ENCODE data around the gene OGDHL. TPM values are rescaled to one million over a fixed set of nuclear protein-coding genes. Genes with fewer than 3 reads are reported as not detected.

The OGDHL gene
- total and polyA plus RNA-seq, 9 of the 15 experiments (the other 6 are each of a cell fraction or from before 2014, with no cell fraction given): 0.01 to 1.8 (median 0.91) TPM

DNA sequence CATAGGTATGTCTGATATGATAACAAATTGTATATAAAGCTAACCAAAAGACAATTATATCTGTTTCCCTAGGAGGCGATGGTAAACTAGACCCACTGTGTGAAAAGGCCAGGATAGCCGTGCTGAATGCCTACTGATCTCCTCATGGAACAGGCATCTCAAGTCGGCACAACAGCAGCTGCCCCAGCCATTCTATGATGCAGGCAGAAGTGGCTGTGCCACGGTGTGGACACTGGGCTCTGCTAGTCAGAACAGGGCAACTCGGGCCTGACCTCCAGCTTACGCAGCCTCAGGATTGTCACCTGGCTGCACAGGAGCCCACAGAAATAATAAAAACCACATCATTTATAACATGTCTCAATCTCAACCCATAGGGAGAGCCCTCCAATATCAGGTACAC, 67.7 kb downstream of the OGDHL start:
- H3K9ac ChIP-seq (ENCODE audit: insufficient read depth in 1 of 2, low read depth in 2 of 2, low read length in 2 of 2): no peak overlapping the region
- 0% methylated on average over 6 of the region's 6 CpGs for WGBS (ENCODE audit: insufficient coverage, low coverage, missing lambda C conversion rate)
- H4K20me1 ChIP-seq (replicated peaks; ENCODE audit: control insufficient read depth, insufficient read depth, low read length): peaks cover 6% of the 10 kb centered on the region; the same call in 1 of the 2 replicates
- H3K9me3 ChIP-seq (replicated peaks; ENCODE audit: control insufficient read depth, insufficient read depth, low read depth, low read length): no peaks in the 10 kb centered on the region
- H3K27me3 ChIP-seq (ENCODE audit: control insufficient read depth in 2 of 2, insufficient read depth in 2 of 2, low read length in 2 of 2): peaks cover 31 to 53% of the 10 kb centered on the region in 2 experiments
- H2AFZ ChIP-seq (ENCODE audit: low read depth, low read length): no peak overlapping the region
- ChIA-PET POLR2A (interaction anchor here (0.9 kb wide), 1 partner anchor 21 kb away, joined by 3 read pairs; no protein-coding TSS in a partner anchor), CTCF (ENCODE audit: low intra/inter-chr PET ratio) (no interaction called here)
- no peaks in the 10 kb centered on the region for H3K79me2 ChIP-seq (ENCODE audit: control insufficient read depth, insufficient read depth, low read length)
- H3K36me3 ChIP-seq (ENCODE audit: control insufficient read depth, insufficient read depth, low read length): no peaks in the 10 kb centered on the region
- no peak for DNase-seq (ENCODE audit: extremely low read depth in 1 of 4, low spot score in 3 of 4)
- no peaks in the 10 kb centered on the region for H3K4me1 ChIP-seq (replicated peaks in 1 of 2; ENCODE audit: control insufficient read depth in 2 of 2, insufficient read depth in 2 of 2, low read length in 2 of 2)
- BruUV-seq (replicated peaks): no TSS peak
- H3K4me3 ChIP-seq: no peak overlapping the region
- no peak for ATAC-seq
- no peaks in the 10 kb centered on the region for H3K9me1 ChIP-seq (ENCODE audit: control insufficient read depth, insufficient read depth, low read length)
- no peak overlapping the region for H3K27ac ChIP-seq (ENCODE audit: extremely low read depth, low read depth, low read length)
- intact Hi-C loops (cut with micrococcal nuclease): no loop called here
- H3K4me2 ChIP-seq (ENCODE audit: insufficient read depth, low read length): no peak overlapping the region
- in situ Hi-C loops (cut with MboI): no loop called here
- FAIRE-seq: no peak
- TF ChIP-seq ZSCAN32 (CRISPR knock-in tag; IDR thresholded peaks at IDR 0.05) (no peak), TAF9B (IDR thresholded peaks at IDR 0.05; ENCODE audit: partially characterized antibody) (no peak), ZNF217 (CRISPR knock-in tag; IDR thresholded peaks at IDR 0.05) (no peak), ZNF253 (CRISPR knock-in tag; conservative IDR thresholded peaks at IDR 0.05) (no peak), ETV1 (tag; conservative IDR thresholded peaks at IDR 0.05; ENCODE audit: low read depth) (no peak), CBFA2T2 (conservative IDR thresholded peaks at IDR 0.05) (no peak), PREB (CRISPR knock-in tag; IDR thresholded peaks at IDR 0.05) (no peak), GATAD2A (IDR thresholded peaks at IDR 0.05) (no peak), BRF2 (IDR thresholded peaks at IDR 0.05; ENCODE audit: borderline replicate concordance, insufficient read depth, insufficient read length) (no peak)
- TF ChIP-seq, protein P1, sequence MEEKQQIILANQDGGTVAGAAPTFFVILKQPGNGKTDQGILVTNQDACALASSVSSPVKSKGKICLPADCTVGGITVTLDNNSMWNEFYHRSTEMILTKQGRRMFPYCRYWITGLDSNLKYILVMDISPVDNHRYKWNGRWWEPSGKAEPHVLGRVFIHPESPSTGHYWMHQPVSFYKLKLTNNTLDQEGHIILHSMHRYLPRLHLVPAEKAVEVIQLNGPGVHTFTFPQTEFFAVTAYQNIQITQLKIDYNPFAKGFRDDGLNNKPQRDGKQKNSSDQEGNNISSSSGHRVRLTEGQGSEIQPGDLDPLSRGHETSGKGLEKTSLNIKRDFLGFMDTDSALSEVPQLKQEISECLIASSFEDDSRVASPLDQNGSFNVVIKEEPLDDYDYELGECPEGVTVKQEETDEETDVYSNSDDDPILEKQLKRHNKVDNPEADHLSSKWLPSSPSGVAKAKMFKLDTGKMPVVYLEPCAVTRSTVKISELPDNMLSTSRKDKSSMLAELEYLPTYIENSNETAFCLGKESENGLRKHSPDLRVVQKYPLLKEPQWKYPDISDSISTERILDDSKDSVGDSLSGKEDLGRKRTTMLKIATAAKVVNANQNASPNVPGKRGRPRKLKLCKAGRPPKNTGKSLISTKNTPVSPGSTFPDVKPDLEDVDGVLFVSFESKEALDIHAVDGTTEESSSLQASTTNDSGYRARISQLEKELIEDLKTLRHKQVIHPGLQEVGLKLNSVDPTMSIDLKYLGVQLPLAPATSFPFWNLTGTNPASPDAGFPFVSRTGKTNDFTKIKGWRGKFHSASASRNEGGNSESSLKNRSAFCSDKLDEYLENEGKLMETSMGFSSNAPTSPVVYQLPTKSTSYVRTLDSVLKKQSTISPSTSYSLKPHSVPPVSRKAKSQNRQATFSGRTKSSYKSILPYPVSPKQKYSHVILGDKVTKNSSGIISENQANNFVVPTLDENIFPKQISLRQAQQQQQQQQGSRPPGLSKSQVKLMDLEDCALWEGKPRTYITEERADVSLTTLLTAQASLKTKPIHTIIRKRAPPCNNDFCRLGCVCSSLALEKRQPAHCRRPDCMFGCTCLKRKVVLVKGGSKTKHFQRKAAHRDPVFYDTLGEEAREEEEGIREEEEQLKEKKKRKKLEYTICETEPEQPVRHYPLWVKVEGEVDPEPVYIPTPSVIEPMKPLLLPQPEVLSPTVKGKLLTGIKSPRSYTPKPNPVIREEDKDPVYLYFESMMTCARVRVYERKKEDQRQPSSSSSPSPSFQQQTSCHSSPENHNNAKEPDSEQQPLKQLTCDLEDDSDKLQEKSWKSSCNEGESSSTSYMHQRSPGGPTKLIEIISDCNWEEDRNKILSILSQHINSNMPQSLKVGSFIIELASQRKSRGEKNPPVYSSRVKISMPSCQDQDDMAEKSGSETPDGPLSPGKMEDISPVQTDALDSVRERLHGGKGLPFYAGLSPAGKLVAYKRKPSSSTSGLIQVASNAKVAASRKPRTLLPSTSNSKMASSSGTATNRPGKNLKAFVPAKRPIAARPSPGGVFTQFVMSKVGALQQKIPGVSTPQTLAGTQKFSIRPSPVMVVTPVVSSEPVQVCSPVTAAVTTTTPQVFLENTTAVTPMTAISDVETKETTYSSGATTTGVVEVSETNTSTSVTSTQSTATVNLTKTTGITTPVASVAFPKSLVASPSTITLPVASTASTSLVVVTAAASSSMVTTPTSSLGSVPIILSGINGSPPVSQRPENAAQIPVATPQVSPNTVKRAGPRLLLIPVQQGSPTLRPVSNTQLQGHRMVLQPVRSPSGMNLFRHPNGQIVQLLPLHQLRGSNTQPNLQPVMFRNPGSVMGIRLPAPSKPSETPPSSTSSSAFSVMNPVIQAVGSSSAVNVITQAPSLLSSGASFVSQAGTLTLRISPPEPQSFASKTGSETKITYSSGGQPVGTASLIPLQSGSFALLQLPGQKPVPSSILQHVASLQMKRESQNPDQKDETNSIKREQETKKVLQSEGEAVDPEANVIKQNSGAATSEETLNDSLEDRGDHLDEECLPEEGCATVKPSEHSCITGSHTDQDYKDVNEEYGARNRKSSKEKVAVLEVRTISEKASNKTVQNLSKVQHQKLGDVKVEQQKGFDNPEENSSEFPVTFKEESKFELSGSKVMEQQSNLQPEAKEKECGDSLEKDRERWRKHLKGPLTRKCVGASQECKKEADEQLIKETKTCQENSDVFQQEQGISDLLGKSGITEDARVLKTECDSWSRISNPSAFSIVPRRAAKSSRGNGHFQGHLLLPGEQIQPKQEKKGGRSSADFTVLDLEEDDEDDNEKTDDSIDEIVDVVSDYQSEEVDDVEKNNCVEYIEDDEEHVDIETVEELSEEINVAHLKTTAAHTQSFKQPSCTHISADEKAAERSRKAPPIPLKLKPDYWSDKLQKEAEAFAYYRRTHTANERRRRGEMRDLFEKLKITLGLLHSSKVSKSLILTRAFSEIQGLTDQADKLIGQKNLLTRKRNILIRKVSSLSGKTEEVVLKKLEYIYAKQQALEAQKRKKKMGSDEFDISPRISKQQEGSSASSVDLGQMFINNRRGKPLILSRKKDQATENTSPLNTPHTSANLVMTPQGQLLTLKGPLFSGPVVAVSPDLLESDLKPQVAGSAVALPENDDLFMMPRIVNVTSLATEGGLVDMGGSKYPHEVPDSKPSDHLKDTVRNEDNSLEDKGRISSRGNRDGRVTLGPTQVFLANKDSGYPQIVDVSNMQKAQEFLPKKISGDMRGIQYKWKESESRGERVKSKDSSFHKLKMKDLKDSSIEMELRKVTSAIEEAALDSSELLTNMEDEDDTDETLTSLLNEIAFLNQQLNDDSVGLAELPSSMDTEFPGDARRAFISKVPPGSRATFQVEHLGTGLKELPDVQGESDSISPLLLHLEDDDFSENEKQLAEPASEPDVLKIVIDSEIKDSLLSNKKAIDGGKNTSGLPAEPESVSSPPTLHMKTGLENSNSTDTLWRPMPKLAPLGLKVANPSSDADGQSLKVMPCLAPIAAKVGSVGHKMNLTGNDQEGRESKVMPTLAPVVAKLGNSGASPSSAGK (IDR thresholded peaks at IDR 0.05): no peak

All from K562 (cell line).